Forelimb muscle (tissue), 1 donor: ENCODE data around the gene HS6ST2. TPM values are rescaled to one million over a fixed set of nuclear protein-coding genes. Genes with fewer than 3 reads are reported as not detected.

Experiments used
- DNase-seq: peaks from one replicate; pipeline ENCODE4 v3.0.0-alpha.2; 2013; ENCODE audit warnings: low read depth
- polyA plus RNA-seq: library from polyadenylated mRNA; unstranded; fragments of 120-200 nt; gene quantifications from one replicate; pipeline ENCODE4 v1.2.1, GENCODE V29; 2013; ENCODE audit not compliant: insufficient read length

HS6ST2 gene
- polyA plus RNA-seq, 1 donor, result 46.5 TPM

- DNase-seq, result no peak
Observed at GRCh38 chrX:132743086-132743485, 215.3 kb downstream of the HS6ST2 start.

GRCh38 chrX:132742246-132742645 is 216.2 kb downstream of the HS6ST2 start:
- DNase-seq, result no peak

- DNase-seq, result no peak
Observed at GRCh38 chrX:132741689-132742088, 216.7 kb downstream of the HS6ST2 start.

- DNase-seq, result no peak
Observed at GRCh38 chrX:132740316-132741123, 217.9 kb downstream of the HS6ST2 start.

- DNase-seq, result no peak
Observed at GRCh38 chrX:132738951-132739350, 219.5 kb downstream of the HS6ST2 start.

- DNase-seq, result no peak
Observed at GRCh38 chrX:132737743-132738142, 220.7 kb downstream of the HS6ST2 start.

- DNase-seq, result no peak
Observed at GRCh38 chrX:132732236-132732635, 226.2 kb downstream of the HS6ST2 start.

- DNase-seq, result no peak
Observed at GRCh38 chrX:132730726-132731125, 227.7 kb downstream of the HS6ST2 start.

- DNase-seq, result no peak
Observed at GRCh38 chrX:132730266-132730665, 228.2 kb downstream of the HS6ST2 start.

GRCh38 chrX:132728296-132728695 is 230.1 kb downstream of the HS6ST2 start:
- no peak for DNase-seq

- no peak for DNase-seq
Observed at GRCh38 chrX:132718431-132718958, 239.9 kb downstream of the HS6ST2 start.

GRCh38 chrX:132716006-132716405 is 242.4 kb downstream of the HS6ST2 start:
- no peak for DNase-seq

GRCh38 chrX:132714913-132715312 is 243.5 kb downstream of the HS6ST2 start:
- DNase-seq, result no peak

- no peak for DNase-seq
Observed at GRCh38 chrX:132712350-132712749, 246.1 kb downstream of the HS6ST2 start.

- no peak for DNase-seq
Observed at GRCh38 chrX:132710656-132711155, 247.7 kb downstream of the HS6ST2 start.

GRCh38 chrX:132708529-132708928 is 249.9 kb downstream of the HS6ST2 start:
- DNase-seq, result no peak

GRCh38 chrX:132704769-132705168 is 253.7 kb downstream of the HS6ST2 start:
- no peak for DNase-seq

GRCh38 chrX:132694382-132694781 is 264.0 kb downstream of the HS6ST2 start:
- DNase-seq, result no peak

- DNase-seq, result no peak
Observed at GRCh38 chrX:132692526-132692925, 265.9 kb downstream of the HS6ST2 start.

- no peak for DNase-seq
Observed at GRCh38 chrX:132692066-132692465, 266.4 kb downstream of the HS6ST2 start.

GRCh38 chrX:132689612-132690563 is 268.5 kb downstream of the HS6ST2 start:
- DNase-seq, result no peak

GRCh38 chrX:132685276-132685675 is 273.2 kb downstream of the HS6ST2 start:
- no peak for DNase-seq
